Activated CD4-positive, alpha-beta T cell treated with anti-CD3 and anti-CD28 coated beads for 36 hours (primary cell): ENCODE results near the gene PSAP. TPM values are rescaled to one million over a fixed set of nuclear protein-coding genes. Genes with fewer than 3 reads are reported as not detected.
A peak's percentile ranks its signal among the peaks of the same experiment; 100 is the strongest.

Experiments
- ATAC-seq: fragments of 200-7000 bp; cut with Tn5 transposase; one replicate; pipeline ENCODE4 v1.10.0; 2021; ENCODE audit warnings: mild to moderate bottlenecking, moderate library complexity
- CTCF ChIA-PET: fragments of 350-600 bp; sonication (Branson Sonifier 250); formaldehyde crosslinking; loops from one replicate; lab custom pipeline; 2021; ENCODE audit warnings: antibody characterized with exemption; lab: Charles Lee
- POLR2A ChIA-PET: fragments of 350-600 bp; sonication (Branson Sonifier 250); formaldehyde crosslinking; loops from one replicate; lab custom pipeline; 2021; ENCODE audit warnings: antibody characterized with exemption, inconsistent platforms; lab: Charles Lee
- DNase-seq: peaks from one replicate; pipeline ENCODE4 v3.0.0-alpha.2; 2020
- H3K27ac Mint-ChIP-seq: one replicate; pipeline ENCODE4 v1.8.0; 2021; ENCODE audit warnings: mixed read lengths
- H3K27me3 Mint-ChIP-seq: one replicate; pipeline ENCODE4 v1.8.0; 2021; ENCODE audit warnings: mixed read lengths
- H3K36me3 Mint-ChIP-seq: one replicate; pipeline ENCODE4 v1.8.0; 2021; ENCODE audit warnings: low read depth, mixed read lengths
- H3K4me1 Mint-ChIP-seq: one replicate; pipeline ENCODE4 v1.8.0; 2021; ENCODE audit warnings: mixed read lengths
- H3K4me3 Mint-ChIP-seq: one replicate; pipeline ENCODE4 v1.8.0; 2021; ENCODE audit warnings: mild to moderate bottlenecking, moderate library complexity, mixed read lengths
- H3K9me3 Mint-ChIP-seq: one replicate; pipeline ENCODE4 v1.8.0; 2021; ENCODE audit warnings: low read depth, mixed read lengths
- intact Hi-C, 2 experiments: fragments of 100-400 bp; cut with DNase I in 1 of 2; cut with micrococcal nuclease in 1 of 2; formaldehyde crosslinking; loops; one replicate each; pipeline versions ENCODE4 v1.14.2 to v1.15.1; 2022 to 2024; cut with DNase I, micrococcal nuclease
- total RNA-seq, 2 experiments: library from RNA; stranded (reverse); gene quantifications; one replicate each; pipeline ENCODE4 v1.2.3, GENCODE V29; 2021

PSAP gene
- total RNA-seq, 2 experiments from 2014 or later: 100 to 109 TPM

GRCh38 chr10:71806704-71807556 is 44.1 kb downstream of the PSAP start:
- ATAC-seq (no peak), DNase-seq (no peak)
- CTCF ChIA-PET: interaction anchor here (0.9 kb wide), 1 partner anchor 15 kb away, joined by 3 read pairs; no protein-coding TSS in a partner anchor
- H3K4me1 Mint-ChIP-seq: peaks cover 2% of the 10 kb centered on the region
- POLR2A ChIA-PET: no interaction called here
- no peak overlapping the region for H3K27ac Mint-ChIP-seq
- no peaks in the 10 kb centered on the region for H3K9me3 Mint-ChIP-seq
- no peak overlapping the region for H3K4me3 Mint-ChIP-seq
- H3K27me3 Mint-ChIP-seq: no peaks in the 10 kb centered on the region
- H3K36me3 Mint-ChIP-seq: no peaks in the 10 kb centered on the region
- intact Hi-C loops: no loop called here

- Mint-ChIP-seq H3K4me1 (peaks cover 2% of the 10 kb centered on the region), H3K36me3 (no peaks in the 10 kb centered on the region), H3K9me3 (no peaks in the 10 kb centered on the region), H3K27me3 (no peaks in the 10 kb centered on the region), H3K4me3 (no peak overlapping the region), H3K27ac (no peak overlapping the region)
- ChIA-PET POLR2A (interaction anchor here (0.6 kb wide), 1 partner anchor 253 kb away, joined by 6 read pairs; no protein-coding TSS in a partner anchor), CTCF (interaction anchor here (0.9 kb wide), 2 partner anchors 14 to 112 kb away, joined by 3 read pairs; no protein-coding TSS in a partner anchor)
- intact Hi-C loops: no loop called here
- ATAC-seq (peak; percentile 39), DNase-seq (peak; percentile 28)
Measured at GRCh38 chr10:71805776-71806703, 45.0 kb downstream of the PSAP start.

GRCh38 chr10:71804077-71804476 is 47.0 kb downstream of the PSAP start:
- no peak for ATAC-seq
- POLR2A ChIA-PET: no interaction called here
- no peaks in the 10 kb centered on the region for H3K36me3 Mint-ChIP-seq

GRCh38 chr10:71802715-71803488 is 48.1 kb downstream of the PSAP start:
- POLR2A ChIA-PET: no interaction called here
- H3K4me1 Mint-ChIP-seq: peaks cover 2% of the 10 kb centered on the region
- no peaks in the 10 kb centered on the region for H3K27me3 Mint-ChIP-seq
- CTCF ChIA-PET: no interaction called here
- H3K27ac Mint-ChIP-seq: no peak overlapping the region
- no peaks in the 10 kb centered on the region for H3K36me3 Mint-ChIP-seq
- DNase-seq (no peak), ATAC-seq (no peak)
- no peaks in the 10 kb centered on the region for H3K9me3 Mint-ChIP-seq
- H3K4me3 Mint-ChIP-seq: no peak overlapping the region
- intact Hi-C loops: no loop called here

More at GRCh38 chr10:71804077-71804476, 47.0 kb downstream of the PSAP start:
- Mint-ChIP-seq H3K4me3 (no peak overlapping the region), H3K4me1 (peaks cover 2% of the 10 kb centered on the region), H3K9me3 (no peaks in the 10 kb centered on the region), H3K27me3 (no peaks in the 10 kb centered on the region), H3K27ac (no peak overlapping the region)
- CTCF ChIA-PET: no interaction called here
- no peak for DNase-seq
- intact Hi-C loops: no loop called here

GRCh38 chr10:71802235-71802634 is 48.8 kb downstream of the PSAP start:
- CTCF ChIA-PET: no interaction called here
- no peak overlapping the region for H3K4me3 Mint-ChIP-seq
- H3K36me3 Mint-ChIP-seq: no peaks in the 10 kb centered on the region
- H3K27me3 Mint-ChIP-seq: no peaks in the 10 kb centered on the region
- no peak for ATAC-seq
- POLR2A ChIA-PET: no interaction called here
- intact Hi-C loops: no loop called here
- H3K27ac Mint-ChIP-seq: no peak overlapping the region
- peaks cover 9% of the 10 kb centered on the region for H3K4me1 Mint-ChIP-seq
- no peak for DNase-seq
- H3K9me3 Mint-ChIP-seq: no peaks in the 10 kb centered on the region

GRCh38 chr10:71801361-71801760 is 49.7 kb downstream of the PSAP start:
- DNase-seq: no peak
- no peak for ATAC-seq
- H3K27me3 Mint-ChIP-seq: no peaks in the 10 kb centered on the region
- CTCF ChIA-PET: interaction anchor here (0.6 kb wide), 1 partner anchor 486 kb away, joined by 3 read pairs; no protein-coding TSS in a partner anchor
- H3K9me3 Mint-ChIP-seq: no peaks in the 10 kb centered on the region
- peaks cover 15% of the 10 kb centered on the region for H3K4me1 Mint-ChIP-seq
- H3K36me3 Mint-ChIP-seq: no peaks in the 10 kb centered on the region
- POLR2A ChIA-PET: no interaction called here
- intact Hi-C loops: no loop called here
- no peak overlapping the region for H3K4me3 Mint-ChIP-seq
- H3K27ac Mint-ChIP-seq: no peak overlapping the region

- DNase-seq: no peak
- H3K27ac Mint-ChIP-seq: no peak overlapping the region
- ATAC-seq: no peak
- ChIA-PET CTCF (no interaction called here), POLR2A (no interaction called here)
- peaks cover 13% of the 10 kb centered on the region for H3K4me1 Mint-ChIP-seq
- no peaks in the 10 kb centered on the region for H3K9me3 Mint-ChIP-seq
- H3K4me3 Mint-ChIP-seq: no peak overlapping the region
- intact Hi-C loops: no loop called here
- H3K36me3 Mint-ChIP-seq: no peaks in the 10 kb centered on the region
- H3K27me3 Mint-ChIP-seq: no peaks in the 10 kb centered on the region
Measured at GRCh38 chr10:71799608-71800453, 51.2 kb downstream of the PSAP start.

GRCh38 chr10:71799112-71799511 is 51.9 kb downstream of the PSAP start:
- Mint-ChIP-seq H3K36me3 (no peaks in the 10 kb centered on the region), H3K9me3 (no peaks in the 10 kb centered on the region), H3K4me3 (no peak overlapping the region), H3K4me1 (peaks cover 13% of the 10 kb centered on the region), H3K27me3 (no peaks in the 10 kb centered on the region), H3K27ac (no peak overlapping the region)
- intact Hi-C loops: no loop called here
- CTCF ChIA-PET: no interaction called here
- DNase-seq: no peak
- POLR2A ChIA-PET: no interaction called here
- ATAC-seq: no peak

- Mint-ChIP-seq H3K9me3 (no peaks in the 10 kb centered on the region), H3K27ac (no peak overlapping the region), H3K36me3 (no peaks in the 10 kb centered on the region), H3K27me3 (no peaks in the 10 kb centered on the region), H3K4me3 (no peak overlapping the region), H3K4me1 (peaks cover 13% of the 10 kb centered on the region)
- DNase-seq: no peak
- POLR2A ChIA-PET: no interaction called here
- intact Hi-C loops: no loop called here
- CTCF ChIA-PET: no interaction called here
- no peak for ATAC-seq
Measured at GRCh38 chr10:71798308-71798624, 52.8 kb downstream of the PSAP start.

GRCh38 chr10:71797533-71798307 is 53.3 kb downstream of the PSAP start:
- H3K27ac Mint-ChIP-seq: no peak overlapping the region
- ChIA-PET POLR2A (no interaction called here), CTCF (interaction anchor here (0.6 kb wide), 1 partner anchor 249 kb away, joined by 3 read pairs; no protein-coding TSS in a partner anchor)
- ATAC-seq (peak; percentile 66), DNase-seq (no peak)
- no peak overlapping the region for H3K4me3 Mint-ChIP-seq
- H3K9me3 Mint-ChIP-seq: no peaks in the 10 kb centered on the region
- no peaks in the 10 kb centered on the region for H3K27me3 Mint-ChIP-seq
- peaks cover 13% of the 10 kb centered on the region for H3K4me1 Mint-ChIP-seq
- no peaks in the 10 kb centered on the region for H3K36me3 Mint-ChIP-seq
- intact Hi-C loops: no loop called here
